HG03354 (cell line): ENCODE results near the gene URAD.

Experiments used
- ATAC-seq: cut with Tn5 transposase; IDR thresholded peaks from one replicate; pipeline ENCODE4 v1.9.1; 2021; ENCODE audit warnings: mild to moderate bottlenecking; ENCODE audit not compliant: unreplicated experiment, poor library complexity, severe bottlenecking

Gene URAD

GRCh38 chr13:28001837-28002473, 13.5 kb upstream of the URAD start:
- ATAC-seq: no peak

- no peak for ATAC-seq
These were observed 12.6 kb upstream of the URAD start for GRCh38 chr13:28001049-28001448.

- no peak for ATAC-seq
These were observed 12.1 kb upstream of the URAD start for GRCh38 chr13:28000567-28000966.

- ATAC-seq: no peak
These were observed 9.5 kb upstream of the URAD start for GRCh38 chr13:27997904-27998522.

- ATAC-seq: no peak
These were observed 3.4 kb upstream of the URAD start for GRCh38 chr13:27991881-27992280.

- no peak for ATAC-seq
These were observed 2.9 kb downstream of the URAD start for GRCh38 chr13:27985600-27985999.

GRCh38 chr13:27982361-27982760, 6.1 kb downstream of the URAD start:
- no peak for ATAC-seq

- no peak for ATAC-seq
These were observed 7.3 kb downstream of the URAD start for GRCh38 chr13:27981006-27981708.

- no peak for ATAC-seq
These were observed 8.1 kb downstream of the URAD start for GRCh38 chr13:27980280-27980998.

GRCh38 chr13:27979765-27980279, 8.7 kb downstream of the URAD start:
- ATAC-seq: no peak

GRCh38 chr13:27979001-27979643, 9.4 kb downstream of the URAD start:
- no peak for ATAC-seq

- ATAC-seq: no peak
These were observed 10.1 kb downstream of the URAD start for GRCh38 chr13:27978301-27978968.

GRCh38 chr13:27977476-27978300, 10.8 kb downstream of the URAD start:
- no peak for ATAC-seq

- ATAC-seq: no peak
These were observed 12.0 kb downstream of the URAD start for GRCh38 chr13:27976362-27977091.

- no peak for ATAC-seq
These were observed 12.7 kb downstream of the URAD start for GRCh38 chr13:27975564-27976361.

GRCh38 chr13:27973961-27974662, 14.4 kb downstream of the URAD start:
- ATAC-seq: no peak

GRCh38 chr13:27973291-27973690, 15.2 kb downstream of the URAD start:
- no peak for ATAC-seq
